A549 (cell line): ENCODE measurements around the gene ANKRD12. TPM values are rescaled to one million over a fixed set of nuclear protein-coding genes. Genes with fewer than 3 reads are reported as not detected.
"Not testable (repeated sequence)": the region's sequence is repeated elsewhere in the genome, so short reads cannot be mapped to it uniquely, and the experiment has no call there.

Experiments
- ATAC-seq, 2 experiments: fragments of 200-7000 bp in 1 of 2; fragments of >200 bp in 1 of 2; cut with Nextera tagmentation in 1 of 2; cut with Tn5 transposase in 1 of 2; 3 replicates each; pipeline versions ENCODE4 v1.8.0 to v1.9.1; 2018 to 2020; ENCODE audit warnings: mild to moderate bottlenecking in 1 of 2, moderate library complexity in 1 of 2
- CTCF ChIA-PET: fragments of 300-600 bp; sonication (Branson Sonifier 250); formaldehyde crosslinking; extraction: SDS; loops from one replicate; lab custom pipeline; 2021; ENCODE audit warnings: antibody characterized with exemption, inconsistent platforms; lab: Yijun Ruan, JAX
- POLR2A ChIA-PET: fragments of 350-600 bp; formaldehyde crosslinking; extraction: SDS; loops from one replicate; lab custom pipeline; 2021; ENCODE audit warnings: antibody characterized with exemption, inconsistent platforms; lab: Yijun Ruan, JAX
- DNase-seq, 2 experiments: peaks; one replicate each; pipeline versions ENCODE4 v3.0.0 to v3.0.0-alpha.2; 2011 to 2016; ENCODE audit warnings: low read depth in 1 of 2, low spot score in 1 of 2
- FAIRE-seq: peaks from 2 replicates; lab custom pipeline; 2011; peaks lifted over from hg19 to GRCh38; lab: Jason Lieb, UNC
- H3K27ac ChIP-seq, 2 experiments: fragments of >200 bp; sonication (Bioruptor Twin); formaldehyde crosslinking; 3 replicates each; pipeline ENCODE4 v1.5.1; 2016 to 2017
- H3K4me1 ChIP-seq: fragments of >200 bp; sonication (Bioruptor Twin); formaldehyde crosslinking; 3 replicates; pipeline ENCODE4 v1.6.1; 2016
- H3K4me2 ChIP-seq: fragments of >200 bp; sonication (Bioruptor Twin); formaldehyde crosslinking; 3 replicates; pipeline ENCODE4 v1.6.1; 2016
- H3K4me3 ChIP-seq: fragments of >200 bp; sonication (Bioruptor Twin); formaldehyde crosslinking; 3 replicates; pipeline ENCODE4 v1.5.1; 2016
- H3K9me3 ChIP-seq: fragments of >200 bp; sonication (Bioruptor Twin); formaldehyde crosslinking; 3 replicates; pipeline ENCODE4 v1.6.1; 2016
- BCL3 ChIP-seq: fragments of >200 bp; sonication (Bioruptor Twin); formaldehyde crosslinking; IDR thresholded peaks from 3 replicates; pipeline ENCODE4 v1.6.1; 2016
- CHD2 ChIP-seq: fragments of 150-350 bp; IDR thresholded peaks from 2 replicates; pipeline ENCODE4 v1.6.1; 2014; ENCODE audit warnings: low read length; ENCODE audit not compliant: partially characterized antibody
- EP300 ChIP-seq, 2 experiments: fragments of >200 bp; sonication (Bioruptor Twin); formaldehyde crosslinking; IDR thresholded peaks; 2 replicates in 1 of 2; 3 replicates in 1 of 2; pipeline ENCODE4 v1.6.1; 2016 to 2017
- FOSL2 ChIP-seq, 2 experiments: fragments of 450-650 bp in 1 of 2; fragments of >200 bp in 1 of 2; sonication (Bioruptor Twin) in 1 of 2; formaldehyde crosslinking; IDR thresholded peaks; 2 replicates each; pipeline versions ENCODE4 v1.5.0 to v1.6.1; 2016 to 2020; ENCODE audit warnings: mild to moderate bottlenecking in 1 of 2, moderate library complexity in 1 of 2
- GATA3 ChIP-seq: IDR thresholded peaks from 2 replicates; pipeline ENCODE4 v1.6.1; 2012; ENCODE audit warnings: borderline replicate concordance
- HDAC2 ChIP-seq: fragments of 200-600 bp; sonication (generic); IDR thresholded peaks from 2 replicates; pipeline ENCODE4 v1.6.1; 2016
- HOXB5 ChIP-seq: fragments of 250-450 bp; sonication (Bioruptor Pico); IDR thresholded peaks from 2 replicates; pipeline ENCODE4 v1.5.0; 2020; ENCODE audit warnings: mild to moderate bottlenecking, moderate library complexity
- JUN ChIP-seq, 2 experiments: fragments of >200 bp; sonication (Bioruptor Twin); formaldehyde crosslinking; IDR thresholded peaks; 2 replicates in 1 of 2; 3 replicates in 1 of 2; pipeline ENCODE4 v1.6.1; 2016 to 2017
- JUNB ChIP-seq: fragments of >200 bp; sonication (Bioruptor Twin); formaldehyde crosslinking; IDR thresholded peaks from 2 replicates; pipeline ENCODE4 v1.6.1; 2016
- MAFK ChIP-seq: fragments of 450-650 bp; IDR thresholded peaks from 2 replicates; pipeline ENCODE4 v1.6.1; 2014; ENCODE audit not compliant: partially characterized antibody
- MAX ChIP-seq: IDR thresholded peaks from 2 replicates; pipeline ENCODE4 v1.6.1; 2012
- RAD21 ChIP-seq, 2 experiments: fragments of >200 bp in 1 of 2; sonication (Bioruptor Twin) in 1 of 2; formaldehyde crosslinking in 1 of 2; IDR thresholded peaks in 1 of 2; conservative IDR thresholded peaks in 1 of 2; 2 replicates in 1 of 2; 3 replicates in 1 of 2; pipeline ENCODE4 v1.6.1; 2012 to 2018; ENCODE audit warnings: inconsistent platforms in 1 of 2
- SMC3 ChIP-seq: fragments of >200 bp; sonication (Bioruptor Twin); formaldehyde crosslinking; IDR thresholded peaks from 3 replicates; pipeline ENCODE4 v1.6.1; 2018; ENCODE audit warnings: inconsistent platforms
- ZNF302 ChIP-seq: fragments of 250-450 bp; sonication (Bioruptor Pico); IDR thresholded peaks from 2 replicates; pipeline ENCODE4 v1.9.0; 2021; ENCODE audit warnings: inconsistent platforms, mild to moderate bottlenecking, moderate library complexity
- WGBS: methylation state at CpG from one replicate; pipeline ENCODE4 v1.1.6; 2017; ENCODE audit errors: missing lambda C conversion rate; 5-methylcytosine and 5-hydroxymethylcytosine counted together
- polyA plus RNA-seq, 4 experiments: library from polyadenylated mRNA; depleted of rRNA in 3 of 4; stranded (reverse); fragments of >200 nt; fragmentation: RNase III in 1 of 4; extraction: RNeasy Plus Mini Kit Qiagen cat#74134 plus additional on column Dnase treatment in 1 of 4; gene quantifications; 2 replicates in 3 of 4; 3 replicates in 1 of 4; pipeline ENCODE4 v1.2.3, GENCODE V29; 2011 to 2017

ANKRD12 gene
- polyA plus RNA-seq, 2 of the 4 experiments (the other 2 are of a cell fraction) = 2.7 to 7.3 TPM

GRCh38 chr18:9093109-9093508 lies 43.5 kb upstream of the ANKRD12 start:
- peak overlapping the region; percentile 72 to 84; a peak in 5 of 6 replicates for H3K27ac ChIP-seq
- WGBS = 81% methylated on average over 2 of the region's 3 CpGs
- not testable (repeated sequence) for H3K4me3 ChIP-seq, ATAC-seq, FAIRE-seq, DNase-seq, H3K9me3 ChIP-seq
- ChIA-PET CTCF (interaction anchor here (0.6 to 3.0 kb wide), 2 partner anchors 10 to 19 kb away, joined by 4 to 9 read pairs; no protein-coding TSS in a partner anchor), POLR2A (interaction anchor here (0.7 kb wide), 1 partner anchor 44 kb away, joined by 3 read pairs; no protein-coding TSS in a partner anchor)
- H3K4me2 ChIP-seq = peak overlapping the region; percentile 48; the same call in 2 of the 3 replicates
- H3K4me1 ChIP-seq = peaks cover 37% of the 10 kb centered on the region

GRCh38 chr18:9094307-9095226 lies 42.0 kb upstream of the ANKRD12 start:
- ATAC-seq = peak; percentile 88
- peak overlapping the region; percentile 84 for H3K27ac ChIP-seq

GRCh38 chr18:9095297-9096006 lies 41.1 kb upstream of the ANKRD12 start:
- ATAC-seq (peak in 1 of 2 experiments; percentile 29; a peak in 3 of 6 replicates), FAIRE-seq (no peak), DNase-seq (peak in 1 of 2 experiments; percentile 13)
- H3K4me2 ChIP-seq = peak overlapping the region; percentile 70
- ChIA-PET CTCF (interaction anchor here (1.2 to 3.0 kb wide), 2 partner anchors 22 kb away, joined by 3 to 9 read pairs; no protein-coding TSS in a partner anchor), POLR2A (interaction anchor here (1.0 kb wide), 1 partner anchor 41 kb away, joined by 3 read pairs; the partner anchor contains the start of gene ANKRD12)
- 63% methylated on average over 9 of the region's 9 CpGs for WGBS
- H3K9me3 ChIP-seq = no peaks in the 10 kb centered on the region
- peak overlapping the region; percentile 84 for H3K27ac ChIP-seq
- TF ChIP-seq HOXB5 (CRISPR knock-in tag) (0 out of 2 replicates have a peak, but pooled peaks have one; percentile 43), MAFK (no peak)
- peaks cover 37% of the 10 kb centered on the region for H3K4me1 ChIP-seq
- H3K4me3 ChIP-seq = no peak overlapping the region

More at GRCh38 chr18:9094307-9095226, 42.0 kb upstream of the ANKRD12 start:
- no peak overlapping the region for H3K4me3 ChIP-seq
- FAIRE-seq (no peak), DNase-seq (peak; percentile 35 to 89)
- H3K4me2 ChIP-seq = peak overlapping the region; percentile 70
- peaks cover 37% of the 10 kb centered on the region for H3K4me1 ChIP-seq
- ChIA-PET CTCF (interaction anchor here (1.2 to 3.0 kb wide), 2 partner anchors 16 to 21 kb away, joined by 3 to 9 read pairs; no protein-coding TSS in a partner anchor), POLR2A (interaction anchor here (1.0 kb wide), 1 partner anchor 42 kb away, joined by 3 read pairs; the partner anchor contains the start of gene ANKRD12)
- 15% methylated on average over 7 of the region's 7 CpGs for WGBS
- no peaks in the 10 kb centered on the region for H3K9me3 ChIP-seq
- TF ChIP-seq JUNB (peak; percentile 82), BCL3 (0 out of 3 replicates have a peak, but pooled peaks have one; percentile 52), ZNF302 (CRISPR knock-in tag) (no peak), SMC3 (0 out of 3 replicates have a peak, but pooled peaks have one; percentile 13), CHD2 (no peak), EP300 (IDR thresholded peaks at IDR 0.05) (peak; percentile 62 to 70; a peak in 3 of 5 replicates), MAX (0 out of 2 replicates have a peak, but pooled peaks have one; percentile 29), RAD21 (conservative IDR thresholded peaks at IDR 0.05 in 1 of 2, IDR thresholded peaks at IDR 0.05 in 1 of 2) (0 out of 5 replicates have a peak, but pooled peaks of 1 of the 2 experiments have one; percentile 12), FOSL2 (IDR thresholded peaks at IDR 0.05) (peak; percentile 58; the same call in 1 of the 2 replicates), FOSL2 (CRISPR knock-in tag; IDR thresholded peaks at IDR 0.05) (peak; percentile 82), HDAC2 (no peak), GATA3 (peak; percentile 68), JUN (IDR thresholded peaks at IDR 0.05) (peak; percentile 50 to 74; a peak in 2 of 5 replicates)
